Uterus (tissue), 4 donors: ENCODE results near the gene KCNQ1. TPM values are rescaled to one million over a fixed set of nuclear protein-coding genes. Genes with fewer than 3 reads are reported as not detected.
A peak's percentile ranks its signal among the peaks of the same experiment; 100 is the strongest.

ENCODE experiments used
- DNase-seq, 2 donors: peaks; one replicate each; pipeline ENCODE4 v3.0.0-alpha.2; 2019 to 2020
- H3K27ac ChIP-seq, 2 donors: fragments of 200-600 bp; sonication (generic); 1 replicate in 1 of 2; 2 replicates in 1 of 2; pipeline ENCODE4 v1.5.1; 2016 to 2018
- H3K27me3 ChIP-seq, 2 donors: fragments of 200-600 bp; sonication (generic); one replicate each; pipeline ENCODE4 v1.5.1; 2018 to 2019; ENCODE audit warnings: control low read depth in 1 of 2
- H3K36me3 ChIP-seq, 2 donors: fragments of 200-600 bp; sonication (generic); one replicate each; pipeline ENCODE4 v1.5.1; 2019; ENCODE audit warnings: control low read depth in 1 of 2
- H3K4me1 ChIP-seq, 2 donors: fragments of 200-600 bp; sonication (generic); one replicate each; pipeline ENCODE4 v1.5.1; 2018 to 2019; ENCODE audit warnings: control low read depth in 1 of 2
- H3K4me3 ChIP-seq, 2 donors: fragments of 200-600 bp; sonication (generic); 1 replicate in 1 of 2; 2 replicates in 1 of 2; pipeline ENCODE4 v1.5.1; 2018 to 2019; ENCODE audit warnings: mild to moderate bottlenecking in 1 of 2
- H3K9me3 ChIP-seq, 2 donors: fragments of 200-600 bp; sonication (generic); one replicate each; pipeline ENCODE4 v1.5.1; 2019; ENCODE audit warnings: control low read depth in 1 of 2
- CTCF ChIP-seq, 4 experiments: fragments of 200-600 bp in 2 of 4; fragments of 450-650 bp in 2 of 4; sonication (generic) in 2 of 4; IDR thresholded peaks; one replicate each; pipeline ENCODE4 v1.5.1; 2016 to 2019; ENCODE audit warnings: antibody characterized with exemption in 4 of 4, mild to moderate bottlenecking in 2 of 4, moderate library complexity in 1 of 4
- POLR2A ChIP-seq, 2 donors: fragments of 450-650 bp; IDR thresholded peaks; one replicate each; pipeline ENCODE4 v1.6.1; 2016; ENCODE audit warnings: antibody characterized with exemption in 2 of 2, mild to moderate bottlenecking in 1 of 2, moderate library complexity in 1 of 2
- intact Hi-C: fragments of 100-400 bp; cut with DNase I; formaldehyde crosslinking; loops from one replicate; pipeline ENCODE4 v1.15.1; 2023; ENCODE audit warnings: low total_unique reads
- total RNA-seq, 4 donors: library from RNA; depleted of rRNA in 3 of 4; stranded (reverse); fragments of >200 nt in 3 of 4; gene quantifications; one replicate each; pipeline versions ENCODE4 v1.1.0 to v1.2.4, GENCODE V29; 2014 to 2023
- donor health status: DM: yes; HTN: yes; CAD: no.

KCNQ1 gene
- total RNA-seq, 4 donors from 2014 or later: 2.6 to 10.4 (median 5.4) TPM

DNA sequence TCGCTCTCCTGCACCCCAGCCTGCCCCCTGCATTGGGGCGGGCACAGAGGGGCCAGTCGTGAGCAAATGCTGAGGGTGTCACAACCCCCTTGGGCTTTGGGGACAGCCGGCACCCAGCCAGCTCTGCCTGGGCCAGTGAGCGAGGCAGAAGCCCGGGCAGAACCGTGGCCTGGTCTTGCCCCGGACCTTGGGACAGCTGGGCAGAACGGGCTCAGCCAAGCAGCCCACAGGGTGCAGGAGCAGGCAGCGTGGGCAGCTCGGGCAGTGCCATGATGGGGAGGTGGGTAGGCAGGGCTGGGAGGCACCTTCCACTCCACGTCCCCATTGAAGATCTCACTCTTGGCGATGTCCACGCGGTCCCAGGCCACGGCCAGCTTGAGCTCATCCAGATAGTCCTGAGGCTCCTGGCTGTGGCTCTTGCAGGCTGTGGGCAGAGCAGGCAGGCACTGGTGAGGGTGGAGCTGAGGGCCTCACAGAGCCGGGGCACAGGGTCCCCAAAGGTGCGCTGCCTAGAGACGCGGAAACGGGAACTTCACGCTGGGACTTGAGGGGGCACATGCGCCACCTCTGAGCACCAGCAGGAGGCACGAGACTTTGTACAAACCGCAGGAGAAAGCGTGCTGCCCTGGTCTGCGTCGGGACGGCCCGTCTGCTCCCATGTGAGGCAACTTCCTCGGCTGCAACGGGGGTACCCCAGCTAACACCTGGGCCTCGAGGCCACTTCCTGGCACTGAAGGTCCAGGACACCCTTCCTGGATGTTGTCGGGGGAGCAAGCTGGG lies 29.0 kb upstream of the KCNQ1 start:
- Histone ChIP-seq H3K4me3 (no peak overlapping the region), H3K36me3 (no peaks in the 10 kb centered on the region), H3K9me3 (no peaks in the 10 kb centered on the region), H3K27me3 (no peaks in the 10 kb centered on the region), H3K4me1 (no peaks in the 10 kb centered on the region), H3K27ac (no peak overlapping the region)
- TF ChIP-seq CTCF (IDR thresholded peaks at IDR 0.05): no peak
- no peak for TF ChIP-seq POLR2A (IDR thresholded peaks at IDR 0.05)
- intact Hi-C loops: no loop called here
- DNase-seq: no peak

DNA sequence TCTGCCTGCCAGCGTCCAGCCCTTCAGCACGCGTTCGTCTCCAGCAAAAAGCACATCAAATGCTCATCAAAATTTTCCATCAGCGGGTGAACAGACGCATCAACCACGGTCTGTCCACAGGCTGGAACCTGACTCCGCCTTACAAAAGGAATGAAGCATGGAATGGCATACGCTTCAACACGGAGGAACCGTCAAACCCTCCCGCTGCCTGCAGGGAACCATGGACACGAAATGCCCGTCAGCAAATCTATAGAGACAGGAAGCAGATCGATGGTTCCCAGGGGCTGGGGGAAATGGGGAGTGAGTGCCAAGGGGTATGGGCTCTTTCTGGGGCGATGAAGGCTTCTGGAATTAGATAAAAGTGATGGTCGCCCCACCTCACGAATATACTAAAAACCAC lies 28.0 kb upstream of the KCNQ1 start:
- no peak for TF ChIP-seq POLR2A (IDR thresholded peaks at IDR 0.05)
- no peak for TF ChIP-seq CTCF (IDR thresholded peaks at IDR 0.05)
- intact Hi-C loops: no loop called here
- H3K4me3 ChIP-seq: no peak overlapping the region
- no peaks in the 10 kb centered on the region for H3K4me1 ChIP-seq
- H3K27me3 ChIP-seq: no peaks in the 10 kb centered on the region
- no peaks in the 10 kb centered on the region for H3K9me3 ChIP-seq
- H3K36me3 ChIP-seq: no peaks in the 10 kb centered on the region
- no peak for DNase-seq
- H3K27ac ChIP-seq: no peak overlapping the region

- Histone ChIP-seq H3K27ac (no peak overlapping the region), H3K9me3 (no peaks in the 10 kb centered on the region), H3K36me3 (no peaks in the 10 kb centered on the region), H3K4me1 (no peaks in the 10 kb centered on the region), H3K27me3 (no peaks in the 10 kb centered on the region), H3K4me3 (no peak overlapping the region)
- peak in 1 of 2 donors; percentile 13 for DNase-seq
- intact Hi-C loops: no loop called here
- TF ChIP-seq POLR2A (IDR thresholded peaks at IDR 0.05) (no peak), CTCF (IDR thresholded peaks at IDR 0.05) (no peak)
Measured at GRCh38 chr11:2417856-2418692, 26.7 kb upstream of the KCNQ1 start.

GRCh38 chr11:2418693-2419360 lies 26.0 kb upstream of the KCNQ1 start:
- H3K27ac ChIP-seq: no peak overlapping the region
- intact Hi-C loops: no loop called here
- no peak overlapping the region for H3K4me3 ChIP-seq
- H3K27me3 ChIP-seq: no peaks in the 10 kb centered on the region
- H3K36me3 ChIP-seq: no peaks in the 10 kb centered on the region
- TF ChIP-seq POLR2A (IDR thresholded peaks at IDR 0.05) (no peak), CTCF (IDR thresholded peaks at IDR 0.05) (no peak)
- H3K9me3 ChIP-seq: no peaks in the 10 kb centered on the region
- no peaks in the 10 kb centered on the region for H3K4me1 ChIP-seq
- DNase-seq: no peak
